NT2/D1 (cell line): ENCODE results near the gene IMPA2.

ENCODE experiments used
- DNase-seq: peaks from one replicate; pipeline ENCODE4 v3.0.0-alpha.2; 2011; ENCODE audit warnings: low read depth, low spot score
- H3K27me3 ChIP-seq: 2 replicates; pipeline ENCODE4 v1.6.0; 2011; ENCODE audit warnings: mild to moderate bottlenecking; ENCODE audit not compliant: insufficient read length, insufficient read depth
- H3K36me3 ChIP-seq: 2 replicates; pipeline ENCODE4 v1.6.1; 2011; ENCODE audit warnings: mild to moderate bottlenecking, low read length, mixed read lengths; ENCODE audit not compliant: insufficient read depth, insufficient read length
- H3K4me1 ChIP-seq: 2 replicates; pipeline ENCODE4 v1.5.1; 2011; ENCODE audit not compliant: insufficient read depth, insufficient read length
- H3K4me3 ChIP-seq: 2 replicates; pipeline ENCODE4 v1.5.1; 2011; ENCODE audit warnings: low read depth; ENCODE audit not compliant: insufficient read length
- H3K9ac ChIP-seq: 2 replicates; pipeline ENCODE4 v1.6.0; 2011; ENCODE audit warnings: low read depth; ENCODE audit not compliant: insufficient read length
- H3K9me3 ChIP-seq: 2 replicates; pipeline ENCODE4 v1.5.1; 2011; ENCODE audit warnings: mild to moderate bottlenecking, low read length; ENCODE audit not compliant: insufficient read depth
- SUZ12 ChIP-seq: IDR thresholded peaks from 2 replicates; pipeline ENCODE4 v1.6.1; 2011; ENCODE audit not compliant: insufficient read length, insufficient read depth; ENCODE audit errors: extremely low read depth
- YY1 ChIP-seq: IDR thresholded peaks from 2 replicates; pipeline ENCODE4 v1.6.1; 2011; ENCODE audit not compliant: insufficient read length, insufficient read depth
- ZNF274 ChIP-seq: IDR thresholded peaks from 2 replicates; pipeline ENCODE4 v1.6.1; 2011; ENCODE audit warnings: mild to moderate bottlenecking, low read depth, low read length

IMPA2 gene

GRCh38 chr18:12010187-12010802, 29.0 kb downstream of the IMPA2 start:
- H3K36me3 ChIP-seq = peaks cover 57% of the 10 kb centered on the region
- TF ChIP-seq YY1 (no peak), SUZ12 (no peak), ZNF274 (no peak)
- DNase-seq = no peak
- H3K4me1 ChIP-seq = no peaks in the 10 kb centered on the region
- H3K9ac ChIP-seq = no peak overlapping the region
- H3K27me3 ChIP-seq = no peaks in the 10 kb centered on the region
- no peaks in the 10 kb centered on the region for H3K9me3 ChIP-seq
- no peak overlapping the region for H3K4me3 ChIP-seq

- DNase-seq = no peak
- peaks cover 59% of the 10 kb centered on the region for H3K36me3 ChIP-seq
- H3K9me3 ChIP-seq = no peaks in the 10 kb centered on the region
- TF ChIP-seq SUZ12 (no peak), YY1 (no peak), ZNF274 (no peak)
- no peaks in the 10 kb centered on the region for H3K27me3 ChIP-seq
- H3K4me1 ChIP-seq = no peaks in the 10 kb centered on the region
- H3K9ac ChIP-seq = no peak overlapping the region
- H3K4me3 ChIP-seq = no peak overlapping the region
These were observed 30.1 kb downstream of the IMPA2 start for GRCh38 chr18:12011199-12011956.

- Histone ChIP-seq H3K4me3 (no peak overlapping the region), H3K36me3 (peaks cover 56% of the 10 kb centered on the region), H3K9ac (no peak overlapping the region), H3K4me1 (no peaks in the 10 kb centered on the region), H3K27me3 (no peaks in the 10 kb centered on the region), H3K9me3 (no peaks in the 10 kb centered on the region)
- no peak for DNase-seq
- TF ChIP-seq YY1 (no peak), SUZ12 (no peak), ZNF274 (no peak)
These were observed 30.7 kb downstream of the IMPA2 start for GRCh38 chr18:12011957-12012549.

DNA sequence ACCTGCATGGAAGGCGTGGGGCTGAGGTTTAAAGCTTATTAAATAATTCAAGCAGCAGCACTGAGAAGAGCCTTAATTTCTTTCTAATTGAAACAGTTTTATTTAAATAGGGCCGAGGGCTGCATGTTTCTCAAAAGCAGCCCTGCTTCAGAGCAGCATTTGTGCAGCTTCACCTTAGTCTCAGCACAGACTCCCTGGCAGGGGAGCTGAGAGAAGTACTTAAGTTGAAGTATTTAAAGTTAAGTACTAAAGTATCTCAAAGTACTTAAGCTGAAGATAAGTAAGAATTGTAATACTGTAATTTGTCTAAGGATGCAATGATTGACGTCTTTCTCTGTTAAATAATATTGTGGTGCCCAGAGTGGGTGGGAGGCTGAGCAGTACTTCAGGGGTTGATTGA, 31.4 kb downstream of the IMPA2 start:
- Histone ChIP-seq H3K9me3 (no peaks in the 10 kb centered on the region), H3K27me3 (no peaks in the 10 kb centered on the region), H3K36me3 (peaks cover 57% of the 10 kb centered on the region), H3K9ac (no peak overlapping the region), H3K4me1 (no peaks in the 10 kb centered on the region), H3K4me3 (no peak overlapping the region)
- no peak for DNase-seq
- TF ChIP-seq SUZ12 = no peak
- no peak for TF ChIP-seq YY1
- no peak for TF ChIP-seq ZNF274

GRCh38 chr18:12013186-12013916, 32.0 kb downstream of the IMPA2 start:
- Histone ChIP-seq H3K27me3 (no peaks in the 10 kb centered on the region), H3K9ac (no peak overlapping the region), H3K36me3 (peaks cover 58% of the 10 kb centered on the region), H3K4me1 (no peaks in the 10 kb centered on the region), H3K4me3 (no peak overlapping the region), H3K9me3 (no peaks in the 10 kb centered on the region)
- TF ChIP-seq ZNF274 (no peak), SUZ12 (no peak), YY1 (no peak)
- DNase-seq = no peak

DNA sequence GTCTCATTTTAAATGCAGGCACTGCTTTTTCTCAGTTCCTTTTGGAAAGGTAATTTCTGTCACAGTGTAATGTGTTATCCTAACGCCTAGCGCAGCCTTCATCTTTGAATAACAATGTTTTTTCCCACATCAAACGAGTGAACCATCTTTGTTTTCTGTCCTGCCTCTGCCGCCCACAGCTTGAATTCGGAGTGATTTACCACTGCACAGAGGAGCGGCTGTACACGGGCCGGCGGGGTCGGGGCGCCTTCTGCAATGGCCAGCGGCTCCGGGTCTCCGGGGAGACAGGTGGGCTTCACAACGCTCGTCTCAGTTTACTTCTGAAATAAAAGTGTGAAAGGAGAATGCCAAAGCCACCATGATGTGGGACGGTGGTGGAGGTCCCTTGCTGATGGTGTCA, 32.8 kb downstream of the IMPA2 start:
- DNase-seq = no peak
- Histone ChIP-seq H3K4me3 (no peak overlapping the region), H3K9ac (no peak overlapping the region), H3K9me3 (no peaks in the 10 kb centered on the region), H3K4me1 (no peaks in the 10 kb centered on the region), H3K36me3 (peaks cover 50% of the 10 kb centered on the region), H3K27me3 (no peaks in the 10 kb centered on the region)
- TF ChIP-seq ZNF274 (no peak), SUZ12 (no peak)
